NOMO-1 treated with dmso at 0.1 percent for 144 hours (cell line): ENCODE measurements around the gene GHRH.

ENCODE experiments used
- DNase-seq: peaks from one replicate; lab custom pipeline; 2025; ENCODE audit not compliant: unreplicated experiment; lab: John Stamatoyannopoulos, UW

Gene GHRH

GRCh38 chr20:37209193-37209592 lies 52.4 kb downstream of the GHRH start:
- DNase-seq: no peak

- no peak for DNase-seq
Measured at GRCh38 chr20:37207171-37207570, 54.4 kb downstream of the GHRH start.

- no peak for DNase-seq
Measured at GRCh38 chr20:37205794-37206193, 55.8 kb downstream of the GHRH start.

- no peak for DNase-seq
Measured at GRCh38 chr20:37205130-37205529, 56.5 kb downstream of the GHRH start.

GRCh38 chr20:37204056-37204455 lies 57.6 kb downstream of the GHRH start:
- no peak for DNase-seq

GRCh38 chr20:37202267-37202943 lies 59.2 kb downstream of the GHRH start:
- no peak for DNase-seq

- no peak for DNase-seq
Measured at GRCh38 chr20:37201827-37202162, 59.8 kb downstream of the GHRH start.
